Astrocyte of the spinal cord (primary cell): Measurements from ENCODE around the gene CCDC3.

Experiments used
- DNase-seq: peaks from one replicate; pipeline ENCODE4 v3.0.0; 2011; ENCODE audit warnings: low read depth, low spot score
- H3K4me3 ChIP-seq: 2 replicates; pipeline ENCODE4 v1.5.1; 2011; ENCODE audit warnings: low read depth, mild to moderate bottlenecking, low read length, moderate library complexity
- CTCF ChIP-seq: IDR thresholded peaks from 2 replicates; pipeline ENCODE4 v1.5.1; 2012; ENCODE audit warnings: low read depth, mild to moderate bottlenecking, low read length, inconsistent platforms
- in situ Hi-C: cut with HindIII; loops from 2 replicates; pipeline ENCODE4 v1.10.0; 2017; ENCODE audit warnings: low sequenced_read_pairs

The CCDC3 gene

GRCh38 chr10:12852687-12853086 is 148.8 kb downstream of the CCDC3 start:
- no peak for TF ChIP-seq CTCF
- DNase-seq = no peak
- in situ Hi-C loops = no loop called here

GRCh38 chr10:12849319-12850181 is 152.0 kb downstream of the CCDC3 start:
- DNase-seq = no peak
- in situ Hi-C loops = no loop called here
- TF ChIP-seq CTCF = no peak

More at GRCh38 chr10:12852687-12853086, 148.8 kb downstream of the CCDC3 start:
- no peak overlapping the region for H3K4me3 ChIP-seq

GRCh38 chr10:12848439-12849173 is 152.9 kb downstream of the CCDC3 start:
- H3K4me3 ChIP-seq = no peak overlapping the region
- DNase-seq = no peak
- no peak for TF ChIP-seq CTCF
- in situ Hi-C loops = no loop called here

More at GRCh38 chr10:12849319-12850181, 152.0 kb downstream of the CCDC3 start:
- no peak overlapping the region for H3K4me3 ChIP-seq

GRCh38 chr10:12847361-12847975 is 154.0 kb downstream of the CCDC3 start:
- in situ Hi-C loops = no loop called here
- H3K4me3 ChIP-seq = no peak overlapping the region
- no peak for DNase-seq
- peak; percentile 44 for TF ChIP-seq CTCF

- no peak overlapping the region for H3K4me3 ChIP-seq
- in situ Hi-C loops = no loop called here
- TF ChIP-seq CTCF = no peak
- no peak for DNase-seq
Measured at GRCh38 chr10:12846718-12847117, 154.8 kb downstream of the CCDC3 start.
